ENCODE data around the gene PPP1R13L.

- no peak for TF ChIP-seq CTCF (conservative IDR thresholded peaks at IDR 0.05; ENCODE audit: low read length)
- TF ChIP-seq EZH2phosphoT487 (IDR thresholded peaks at IDR 0.05; ENCODE audit: borderline replicate concordance): no peak
Measured at GRCh38 chr19:45336696-45337251, 68.1 kb downstream of the PPP1R13L start.
